RWPE1 (cell line): ENCODE results near the gene ELOVL7.
A peak's percentile ranks its signal among the peaks of the same experiment; 100 is the strongest.
"Not testable (repeated sequence)": the region's sequence is repeated elsewhere in the genome, so short reads cannot be mapped to it uniquely, and the experiment has no call there.

Experiments used
- CTCF ChIA-PET: fragments of 350-600 bp; sonication (Branson Sonifier 250); formaldehyde crosslinking; extraction: SDS; loops from one replicate; lab custom pipeline; 2021; lab: Yijun Ruan, JAX
- POLR2A ChIA-PET: fragments of 400-600 bp; formaldehyde crosslinking; extraction: SDS; loops from one replicate; lab custom pipeline; 2020; ENCODE audit warnings: antibody characterized with exemption; ENCODE audit not compliant: low non-redundant PET; lab: Yijun Ruan, JAX
- DNase-seq: peaks from one replicate; pipeline ENCODE4 v3.0.0; 2012; ENCODE audit warnings: low spot score
- H3K27ac ChIP-seq: fragments of 450-650 bp; 2 replicates; pipeline ENCODE4 v1.5.1; 2017
- CTCF ChIP-seq: fragments of 450-650 bp; conservative IDR thresholded peaks from 2 replicates; pipeline ENCODE4 v1.5.1; 2017; ENCODE audit warnings: low read depth, mild to moderate bottlenecking

ELOVL7 gene

GRCh38 chr5:60805463-60805862, 38.6 kb downstream of the ELOVL7 start:
- no peak for TF ChIP-seq CTCF
- CTCF ChIA-PET = no interaction called here
- DNase-seq = peak; percentile 31
- H3K27ac ChIP-seq = no peak overlapping the region
- POLR2A ChIA-PET = no interaction called here

GRCh38 chr5:60803712-60804111, 40.4 kb downstream of the ELOVL7 start:
- no peak overlapping the region for H3K27ac ChIP-seq
- no peak for TF ChIP-seq CTCF
- no peak for DNase-seq
- ChIA-PET CTCF (interaction anchor here (0.6 kb wide), 1 partner anchor 1330 kb away, joined by 3 read pairs; no protein-coding TSS in a partner anchor), POLR2A (no interaction called here)

GRCh38 chr5:60802986-60803385, 41.1 kb downstream of the ELOVL7 start:
- TF ChIP-seq CTCF = no peak
- DNase-seq = no peak
- no peak overlapping the region for H3K27ac ChIP-seq
- ChIA-PET CTCF (interaction anchor here (0.5 to 0.6 kb wide), 2 partner anchors 40 to 1329 kb away, joined by 3 to 4 read pairs; no protein-coding TSS in a partner anchor), POLR2A (no interaction called here)

- CTCF ChIA-PET = interaction anchor here (0.5 kb wide), 1 partner anchor 40 kb away, joined by 4 read pairs; no protein-coding TSS in a partner anchor
- H3K27ac ChIP-seq = no peak overlapping the region
- POLR2A ChIA-PET = no interaction called here
- TF ChIP-seq CTCF = no peak
- DNase-seq = no peak
Measured at GRCh38 chr5:60802226-60802625, 41.8 kb downstream of the ELOVL7 start.

- DNase-seq = no peak
- no peak for TF ChIP-seq CTCF
- POLR2A ChIA-PET = no interaction called here
- no peak overlapping the region for H3K27ac ChIP-seq
- CTCF ChIA-PET = interaction anchor here (0.7 kb wide), 1 partner anchor 11 kb away, joined by 3 read pairs; no protein-coding TSS in a partner anchor
Measured at GRCh38 chr5:60797482-60798153, 46.5 kb downstream of the ELOVL7 start.

- CTCF ChIA-PET = interaction anchor here (0.6 to 1.1 kb wide), 3 partner anchors 12 to 863 kb away, joined by 3 read pairs; no protein-coding TSS in a partner anchor
- H3K27ac ChIP-seq, DNase-seq, POLR2A ChIA-PET: not testable (repeated sequence)
Measured at GRCh38 chr5:60795424-60795950, 48.6 kb downstream of the ELOVL7 start.

GRCh38 chr5:60794691-60795090, 49.4 kb downstream of the ELOVL7 start:
- ChIA-PET CTCF (interaction anchor here (1.1 kb wide), 1 partner anchor 12 kb away, joined by 3 read pairs; no protein-coding TSS in a partner anchor), POLR2A (no interaction called here)
- no peak for TF ChIP-seq CTCF
- no peak overlapping the region for H3K27ac ChIP-seq
- DNase-seq = no peak
